ENCODE data around the gene CCDC87.
"Not testable (repeated sequence)": the region's sequence is repeated elsewhere in the genome, so short reads cannot be mapped to it uniquely, and the experiment has no call there.

Gene CCDC87

DNA sequence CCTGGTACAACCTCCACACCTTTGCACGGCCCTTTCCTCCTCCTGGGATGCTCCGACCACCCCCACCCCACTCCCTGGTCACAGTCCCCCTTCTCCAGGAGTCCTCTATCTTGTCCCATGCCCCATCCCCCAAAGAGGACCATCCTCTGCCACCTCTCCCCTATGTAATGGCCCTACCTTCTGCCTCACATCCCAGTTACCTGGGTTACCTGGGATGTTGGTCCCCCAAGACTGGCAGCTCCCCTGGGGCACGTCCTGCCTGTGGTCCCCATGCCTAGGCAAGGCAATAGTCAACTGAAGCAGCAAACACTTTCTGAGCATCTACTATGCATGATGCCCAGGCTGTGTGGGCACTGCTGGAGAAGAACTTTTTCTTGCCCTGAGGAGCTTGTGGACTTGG is 37.4 kb downstream of the CCDC87 start:
- DNase-seq (ENCODE audit: low read depth in 2 of 2), result no peak

DNA sequence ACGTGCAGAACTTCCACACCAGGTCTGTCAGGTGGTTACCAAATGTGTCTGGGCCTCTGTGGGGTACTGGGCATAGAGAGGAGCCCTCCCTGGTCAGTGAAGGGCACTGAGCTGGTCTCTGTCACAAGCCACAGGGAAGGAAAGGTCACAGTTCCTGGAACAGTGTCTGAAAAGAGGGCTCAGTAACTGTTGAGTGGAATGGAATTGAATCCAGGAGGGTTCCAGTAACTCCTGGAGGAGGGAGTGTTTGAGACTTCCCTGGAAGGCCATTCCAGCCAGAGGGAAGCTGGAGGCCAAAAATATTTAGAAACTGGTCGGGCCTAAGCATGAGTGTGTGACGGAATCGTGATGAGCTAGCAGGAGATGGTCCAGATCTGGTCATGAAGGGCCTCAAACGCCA is 38.3 kb downstream of the CCDC87 start:
- DNase-seq (ENCODE audit: low read depth in 2 of 2), result no peak

DNA sequence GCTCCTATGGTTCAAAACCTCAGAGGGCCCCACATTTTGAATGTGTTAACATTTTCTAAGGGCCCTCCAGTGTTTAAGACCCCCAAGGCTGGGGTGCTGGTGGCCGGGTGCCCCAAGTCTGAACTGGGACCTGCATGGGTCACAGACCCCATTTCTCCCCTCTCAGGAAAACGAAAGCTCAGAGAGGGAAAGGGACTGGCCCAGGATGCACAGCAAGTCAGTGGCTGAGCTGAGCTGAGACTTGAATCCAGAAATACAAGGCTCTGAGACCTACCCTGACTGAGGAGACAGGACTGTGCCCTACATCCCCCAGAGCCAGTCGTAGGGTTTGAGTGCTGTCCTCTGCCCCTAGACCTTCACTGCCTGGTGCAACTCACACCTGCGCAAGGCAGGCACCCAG is 42.0 kb downstream of the CCDC87 start:
- no peak for DNase-seq (ENCODE audit: low read depth in 2 of 2)

DNA sequence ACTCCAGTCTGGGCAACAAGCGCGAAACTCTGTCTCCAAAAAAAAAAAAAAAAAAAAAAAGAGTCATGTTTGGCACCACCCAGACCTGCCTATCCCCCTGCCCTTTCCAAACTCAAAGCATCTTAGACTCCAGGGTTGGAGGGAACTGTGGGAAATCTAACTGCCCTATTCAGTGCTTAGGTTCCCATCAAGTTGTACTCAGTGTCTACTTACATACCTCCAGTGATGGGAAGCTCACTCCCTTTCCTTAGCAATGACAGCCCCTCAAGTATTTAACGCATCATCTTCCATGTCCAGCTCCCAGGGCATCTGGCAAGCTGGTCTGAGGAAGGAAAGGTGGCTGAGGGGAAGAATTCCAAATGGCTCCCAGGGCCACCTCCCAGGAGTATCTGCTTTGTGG is 43.2 kb downstream of the CCDC87 start:
- no peak for DNase-seq (ENCODE audit: low read depth in 2 of 2)

DNA sequence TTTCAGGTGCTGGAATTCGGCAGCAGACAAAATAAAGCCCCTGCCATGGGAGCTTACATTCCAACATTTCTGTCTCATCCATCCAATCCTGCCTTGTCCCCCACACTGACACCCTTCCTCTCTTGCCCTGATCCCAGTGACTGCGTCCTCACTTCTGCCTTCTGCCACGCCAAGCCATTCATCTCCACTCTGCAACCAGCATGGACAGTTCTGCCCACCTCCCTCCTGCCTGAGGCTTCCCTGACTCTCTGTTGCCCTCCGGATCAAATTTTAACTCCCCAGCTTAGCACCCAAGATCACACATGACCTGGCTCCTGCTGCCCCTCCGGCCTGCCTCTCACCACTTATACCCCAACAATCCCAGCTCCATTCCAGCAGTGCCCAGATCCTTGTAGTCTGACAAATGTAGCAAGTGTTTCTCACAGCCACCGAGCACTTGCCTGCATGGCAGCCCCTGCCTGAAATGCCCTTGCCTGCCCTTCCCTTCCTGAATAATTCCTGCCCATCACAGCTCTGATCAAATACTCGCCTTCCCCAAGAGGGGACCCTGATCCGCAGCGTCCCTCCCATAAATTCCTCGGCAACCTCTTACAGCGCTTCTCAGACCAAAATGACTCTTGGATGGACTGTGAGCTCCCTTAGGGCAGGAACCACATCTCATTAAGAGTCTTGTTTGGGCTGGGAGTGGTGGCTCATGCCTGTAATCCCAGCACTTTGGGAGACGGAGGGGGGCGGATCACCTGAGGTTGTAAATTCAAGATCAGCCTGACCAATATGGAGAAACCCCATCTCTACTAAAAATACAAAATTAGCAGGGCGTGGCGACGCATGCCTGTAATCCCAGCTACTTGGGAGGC is 43.9 kb downstream of the CCDC87 start:
- no peak for DNase-seq (ENCODE audit: low read depth in 2 of 2)

DNA sequence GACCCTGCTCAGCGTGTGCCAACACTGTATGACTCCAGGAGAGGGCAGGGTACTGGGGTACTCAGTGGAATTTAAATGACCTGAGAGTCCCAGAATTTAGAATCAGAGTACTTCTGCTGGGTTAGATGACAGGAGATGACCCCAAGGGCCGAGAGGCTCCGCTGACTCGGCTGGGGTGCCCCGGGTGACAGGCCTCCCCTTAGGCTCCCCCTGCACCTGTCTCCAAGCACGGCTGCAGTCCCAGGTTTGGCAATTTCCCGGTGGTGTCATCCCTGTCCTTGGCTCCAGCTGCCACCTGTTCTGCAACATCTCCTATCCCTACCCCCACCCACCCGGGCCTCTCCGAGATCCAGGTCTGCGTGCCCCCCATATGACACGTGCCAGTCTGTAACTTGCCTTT is 44.8 kb downstream of the CCDC87 start:
- DNase-seq (ENCODE audit: low read depth in 2 of 2), result no peak

DNA sequence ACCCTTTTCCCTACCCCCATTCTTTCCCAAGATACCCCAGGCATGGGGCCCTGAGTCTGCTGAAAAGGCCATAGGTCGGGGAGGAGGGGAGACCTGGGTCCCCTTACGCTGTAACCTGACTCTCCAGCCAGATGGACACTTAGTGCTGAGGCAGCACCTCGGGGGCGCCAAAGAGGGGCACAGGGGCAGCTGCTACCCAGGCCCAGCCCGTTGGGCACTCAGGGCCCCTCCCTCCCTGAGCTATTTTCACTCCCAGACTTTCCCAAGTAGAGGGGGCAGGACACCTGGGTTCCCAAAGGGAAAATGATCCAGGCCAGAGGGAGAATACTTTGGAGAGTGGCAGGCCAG is 45.2 kb downstream of the CCDC87 start:
- no peak for DNase-seq (ENCODE audit: low read depth in 2 of 2)

DNA sequence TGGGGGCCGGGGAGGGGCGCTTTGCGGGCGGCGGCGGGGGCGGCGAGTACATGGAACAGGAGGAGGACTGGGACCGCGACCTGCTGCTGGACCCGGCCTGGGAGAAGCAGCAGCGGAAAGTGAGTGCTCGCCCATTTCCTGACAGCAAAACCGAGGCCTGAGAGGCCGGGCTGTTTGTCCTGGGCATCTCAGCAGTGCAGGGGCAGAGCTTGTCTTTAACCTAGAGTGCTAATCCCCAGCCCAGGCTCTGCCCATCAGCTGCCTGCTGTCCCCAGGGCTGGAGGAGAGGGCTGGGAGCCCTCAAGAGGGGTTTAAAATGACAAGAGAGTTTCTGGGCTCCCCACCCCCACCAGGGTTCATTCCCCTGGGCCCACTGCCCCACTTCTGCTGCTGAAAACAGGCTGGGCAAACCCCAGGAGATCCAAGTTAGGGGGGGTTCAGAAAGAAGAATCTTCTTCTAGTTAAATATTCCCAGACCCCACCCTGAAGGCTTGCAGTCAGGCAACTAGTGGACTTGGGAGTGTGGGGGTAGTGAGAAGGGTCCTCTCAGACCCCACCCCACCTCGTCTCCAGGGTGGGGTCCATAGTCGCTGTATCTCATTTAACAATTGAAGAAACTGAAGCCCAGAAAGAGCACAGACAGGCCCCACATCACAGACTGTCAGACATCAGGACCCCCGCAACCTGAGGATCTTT is 45.7 kb downstream of the CCDC87 start:
- no peak for DNase-seq (ENCODE audit: low read depth in 2 of 2)

DNA sequence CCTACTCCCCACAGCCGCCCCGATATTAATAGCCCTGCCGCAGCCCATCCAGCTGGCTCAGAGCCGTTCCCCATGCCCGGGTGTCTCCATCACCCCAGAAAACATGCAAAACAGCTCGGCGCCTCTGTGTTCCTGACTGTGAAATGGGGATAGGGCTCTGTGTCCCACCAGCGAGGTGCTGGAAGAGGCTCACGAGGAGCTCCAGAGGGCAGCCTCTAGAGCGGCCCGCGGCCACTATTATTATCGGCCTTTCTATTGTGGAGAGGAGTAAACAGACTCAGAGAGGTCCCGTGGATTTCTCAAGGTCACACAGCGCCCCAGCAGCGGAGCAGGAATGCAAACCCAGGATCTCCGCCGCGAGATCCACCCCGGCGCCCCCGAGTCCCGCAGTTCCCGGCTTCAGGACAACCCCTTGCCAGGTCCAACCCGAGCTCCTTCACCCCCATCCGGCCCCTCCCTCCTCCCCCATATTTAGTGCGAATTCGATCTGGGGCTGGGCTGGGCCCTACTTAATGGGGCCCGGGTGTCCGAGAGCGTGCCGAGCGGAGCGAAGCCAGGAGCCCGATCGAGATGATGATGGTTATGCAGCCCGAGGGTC is 46.4 kb downstream of the CCDC87 start, which contains the start of gene ACTN3:
ACTN3 (plus strand) TSS at position 536 of the 598 bp plus-strand sequence; CDS start at position 571, 35 bp downstream.
- DNase-seq (ENCODE audit: low read depth in 2 of 2), result no peak

DNA sequence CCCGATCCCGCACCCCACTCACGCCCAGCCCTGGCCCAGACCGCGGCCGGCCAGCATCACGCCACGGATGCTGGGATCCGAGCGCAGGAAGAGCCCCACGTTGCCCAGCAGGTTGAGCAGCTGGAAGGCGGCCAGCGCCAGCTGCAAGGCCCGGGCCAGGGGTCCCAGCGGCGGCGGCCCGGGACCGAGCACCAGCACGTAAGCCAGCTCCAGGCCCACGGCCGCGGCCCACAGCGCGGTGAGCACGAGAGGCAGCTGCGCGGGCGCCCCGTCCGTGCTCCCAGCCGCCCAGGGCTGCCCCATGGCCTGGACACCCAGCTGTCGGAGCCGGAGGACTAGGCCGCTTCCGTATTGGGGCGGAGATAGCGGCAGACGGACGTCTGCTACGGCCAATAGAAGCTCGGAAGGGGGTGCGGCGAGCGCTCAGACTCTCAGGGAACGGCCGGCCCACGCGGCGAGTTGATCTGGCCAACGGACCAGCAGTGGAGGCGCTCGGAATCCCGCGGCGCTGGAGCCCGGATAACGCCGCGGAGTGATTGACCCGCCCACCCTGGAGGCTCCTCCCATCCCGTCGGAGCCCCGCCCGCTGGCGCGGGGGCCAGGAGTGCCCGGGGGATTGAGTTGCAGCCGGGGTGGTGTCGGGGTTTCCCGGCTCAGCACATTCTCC is 47.0 kb downstream of the CCDC87 start, which contains the start of gene ZDHHC24:
ZDHHC24 (minus strand) TSS at position 348 of the 667 bp plus-strand sequence; CDS start at position 303, 45 bp downstream.
- DNase-seq (ENCODE audit: low read depth in 2 of 2), result peak; percentile 79 to 90

DNA sequence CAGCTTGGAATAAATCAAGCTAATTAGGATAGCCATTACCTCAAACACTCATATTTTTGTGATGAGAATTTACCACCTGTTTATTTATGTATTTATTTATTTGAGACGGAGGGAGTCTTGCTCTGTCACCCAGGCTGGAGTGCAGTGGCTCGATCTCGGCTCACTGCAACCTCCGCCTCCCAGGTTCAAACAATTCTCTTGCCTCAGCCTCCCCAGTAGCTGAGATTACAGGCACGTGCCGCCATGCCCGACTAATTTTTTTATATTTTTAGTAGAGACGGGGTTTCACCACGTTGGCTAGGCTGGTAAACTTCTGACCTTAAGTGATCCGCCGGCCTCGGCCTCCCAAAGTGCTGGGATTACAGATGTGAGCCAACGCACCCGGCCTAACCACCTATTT is 47.9 kb downstream of the CCDC87 start:
- DNase-seq (ENCODE audit: low read depth in 2 of 2), result not testable (repeated sequence)

DNA sequence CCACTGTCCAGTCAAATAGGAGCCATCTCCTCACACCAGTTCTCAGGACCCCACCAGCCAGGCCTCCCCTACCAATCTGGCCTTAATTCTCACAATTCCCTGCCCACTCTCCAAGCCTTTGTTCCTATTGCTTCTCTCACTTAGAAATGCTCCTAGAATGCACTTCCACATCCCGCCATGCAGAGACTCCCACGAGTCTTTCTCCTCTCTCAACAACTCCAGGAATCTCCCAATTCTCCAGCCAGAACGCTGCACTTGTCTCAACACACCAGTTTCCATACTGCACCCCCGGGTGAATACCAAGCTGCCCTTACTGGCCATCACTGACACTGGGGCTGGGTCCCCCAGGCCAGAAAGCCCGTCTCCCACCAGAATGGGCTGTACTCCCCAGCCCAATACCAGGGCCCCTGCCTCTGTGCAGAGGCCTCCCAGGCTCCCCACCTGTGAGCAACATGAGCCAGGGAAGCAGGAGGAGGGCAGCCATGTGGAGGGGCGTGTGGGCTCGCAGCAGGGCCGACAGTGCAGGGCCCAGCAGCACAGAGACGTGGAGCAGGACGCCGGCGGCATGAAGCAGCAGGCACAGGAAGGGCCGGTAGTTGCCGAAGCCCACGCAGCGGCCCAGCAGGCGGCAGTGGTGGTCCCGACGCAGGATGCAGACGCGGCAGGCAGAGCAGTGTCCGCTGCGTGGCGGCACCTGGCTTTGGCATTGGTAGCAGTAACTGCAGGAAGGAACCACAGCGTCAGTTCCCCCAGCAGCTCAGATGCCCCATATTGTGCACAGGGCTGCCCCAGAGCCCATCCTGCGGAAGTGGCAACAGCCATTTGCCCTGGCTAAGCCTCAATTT is 49.4 kb downstream of the CCDC87 start:
- peak in 1 of 2 donors; percentile 18 for DNase-seq (ENCODE audit: low read depth in 2 of 2)

DNA sequence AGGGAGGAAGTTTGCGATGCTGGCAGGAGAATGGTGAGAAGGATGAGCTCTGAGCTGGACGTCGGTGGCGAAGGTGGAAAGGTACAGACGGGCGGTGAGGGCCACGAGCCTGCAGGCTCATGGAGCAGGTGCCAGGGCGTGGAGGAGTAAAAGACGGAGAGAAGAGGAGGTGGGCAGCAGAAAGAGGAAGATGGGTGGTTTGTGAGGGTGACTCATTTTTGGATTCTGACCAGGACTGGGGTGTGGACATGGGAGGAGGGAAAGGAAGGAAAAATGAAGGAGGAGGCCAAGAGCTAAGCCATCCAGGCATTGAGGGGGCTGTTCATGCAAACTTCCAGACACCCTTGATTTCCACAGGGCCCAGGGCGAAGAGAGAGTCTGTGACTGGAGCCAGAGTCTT is 50.5 kb downstream of the CCDC87 start:
- DNase-seq (ENCODE audit: low read depth in 2 of 2), result no peak

DNA sequence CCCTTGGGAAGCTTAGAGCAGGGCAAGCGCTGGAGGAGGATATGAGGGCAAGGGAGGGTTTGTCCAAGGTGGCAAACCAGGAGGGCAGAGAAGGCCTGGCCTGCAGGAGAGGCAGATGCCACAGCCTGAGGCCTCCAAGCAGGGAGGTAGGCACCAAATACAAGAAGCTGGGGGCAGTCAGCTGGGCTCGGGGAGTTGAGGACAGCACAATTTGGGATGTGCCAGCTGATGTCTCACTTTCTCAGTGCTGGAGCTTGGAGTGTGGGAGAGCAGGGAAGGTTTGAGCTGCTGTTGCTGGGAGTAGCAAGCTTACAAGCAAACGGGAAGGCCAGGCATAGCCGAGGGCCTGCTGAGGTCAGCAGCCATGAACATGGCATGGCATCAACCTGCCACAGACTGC is 51.0 kb downstream of the CCDC87 start:
- no peak for DNase-seq (ENCODE audit: low read depth in 2 of 2)

DNA sequence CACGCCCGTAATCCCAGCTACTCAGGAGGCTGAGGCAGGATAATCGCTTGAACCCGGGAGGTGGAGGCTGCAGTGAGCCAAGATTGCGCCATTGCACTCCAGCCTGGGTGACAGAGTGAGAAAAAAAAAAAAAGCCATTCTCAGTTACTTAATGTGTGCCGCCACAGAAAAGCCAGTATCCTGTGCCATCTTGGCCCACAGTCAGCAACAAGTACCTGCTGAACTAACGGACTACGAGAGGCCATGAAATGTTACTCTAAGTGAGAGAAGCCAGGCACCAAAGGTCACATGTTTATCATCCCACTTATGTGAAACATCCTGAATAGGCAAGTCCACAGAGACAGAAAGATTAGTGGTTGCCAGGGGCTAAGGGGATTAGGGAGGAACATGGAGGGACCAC is 52.3 kb downstream of the CCDC87 start:
- not testable (repeated sequence) for DNase-seq (ENCODE audit: low read depth in 2 of 2)

Data from activated CD4-positive, alpha-beta T cell treated with anti-CD3 and anti-CD28 coated beads for 24 hours (primary cell).